DMS 273 (cell line): ENCODE results near the gene UBA52.
A peak's percentile ranks its signal among the peaks of the same experiment; 100 is the strongest.
"Not testable (repeated sequence)": the region's sequence is repeated elsewhere in the genome, so short reads cannot be mapped to it uniquely, and the experiment has no call there.

Experiments
- DNase-seq: peaks from one replicate; lab custom pipeline; 2025; ENCODE audit not compliant: unreplicated experiment; lab: John Stamatoyannopoulos, UW

Gene UBA52

GRCh38 chr19:18571564-18572344, at the start of gene UBA52:
Gene UBA52, plus strand, starts transcription at chr19:18571857. Its CDS starts 1,444 bp downstream, at chr19:18573301.
- peak; percentile 100 for DNase-seq

- peak; percentile 100 for DNase-seq
Measured at GRCh38 chr19:18522124-18522861, 49.4 kb upstream of the UBA52 start.

DNA sequence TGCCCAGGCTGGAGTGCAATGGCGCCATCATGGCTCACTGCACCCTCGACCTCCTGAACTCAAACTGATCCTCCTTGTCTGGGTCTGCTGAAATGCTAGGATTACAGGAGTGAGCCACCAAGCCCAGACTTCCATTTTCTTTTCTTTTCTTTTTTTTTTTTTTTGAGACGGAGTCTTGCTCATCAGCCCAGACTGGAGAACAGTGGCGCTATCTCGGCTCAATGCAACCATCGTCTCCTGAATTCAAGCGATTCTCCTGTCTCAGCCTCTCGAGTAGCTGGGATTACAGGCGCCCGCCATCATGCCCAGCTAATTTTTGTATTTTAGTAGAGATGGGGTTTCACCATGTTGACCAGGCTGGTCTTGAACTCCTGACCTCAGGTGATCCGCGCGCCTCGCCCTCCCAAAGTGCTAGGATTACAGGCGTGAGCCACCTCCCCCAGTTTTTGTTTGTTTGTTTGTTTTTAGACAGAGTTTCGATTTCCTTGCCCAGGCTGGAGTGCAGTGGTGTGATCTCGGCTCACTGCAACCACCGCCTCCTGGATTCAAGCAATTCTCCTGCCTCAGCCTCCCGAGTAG, 48.7 kb upstream of the UBA52 start:
- DNase-seq = not testable (repeated sequence)

GRCh38 chr19:18523841-18524240, 47.8 kb upstream of the UBA52 start:
- DNase-seq = no peak

- DNase-seq = no peak
Measured at GRCh38 chr19:18526316-18526715, 45.3 kb upstream of the UBA52 start.

- peak; percentile 80 for DNase-seq
Measured at GRCh38 chr19:18529782-18530181, 41.9 kb upstream of the UBA52 start.

DNA sequence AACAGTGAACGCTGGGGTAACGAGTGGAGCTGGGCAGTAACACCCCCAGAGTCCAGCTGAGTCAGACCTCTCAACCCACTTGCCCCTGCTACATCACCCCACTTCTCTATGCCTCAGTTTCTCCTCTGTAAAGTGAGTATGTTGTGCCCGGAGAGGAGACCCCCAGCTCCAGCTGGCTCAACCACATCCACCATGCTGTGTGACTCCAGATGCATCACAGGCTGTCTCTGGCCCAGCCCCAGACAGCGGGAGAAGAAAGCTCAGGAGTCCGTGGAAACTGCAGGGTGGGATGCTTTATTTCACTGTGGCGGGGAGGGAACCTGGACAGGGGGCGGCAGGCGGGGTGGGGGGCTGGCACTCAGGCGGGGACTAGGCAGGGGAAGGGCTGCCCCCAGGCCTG, 40.2 kb upstream of the UBA52 start:
- DNase-seq = no peak

DNA sequence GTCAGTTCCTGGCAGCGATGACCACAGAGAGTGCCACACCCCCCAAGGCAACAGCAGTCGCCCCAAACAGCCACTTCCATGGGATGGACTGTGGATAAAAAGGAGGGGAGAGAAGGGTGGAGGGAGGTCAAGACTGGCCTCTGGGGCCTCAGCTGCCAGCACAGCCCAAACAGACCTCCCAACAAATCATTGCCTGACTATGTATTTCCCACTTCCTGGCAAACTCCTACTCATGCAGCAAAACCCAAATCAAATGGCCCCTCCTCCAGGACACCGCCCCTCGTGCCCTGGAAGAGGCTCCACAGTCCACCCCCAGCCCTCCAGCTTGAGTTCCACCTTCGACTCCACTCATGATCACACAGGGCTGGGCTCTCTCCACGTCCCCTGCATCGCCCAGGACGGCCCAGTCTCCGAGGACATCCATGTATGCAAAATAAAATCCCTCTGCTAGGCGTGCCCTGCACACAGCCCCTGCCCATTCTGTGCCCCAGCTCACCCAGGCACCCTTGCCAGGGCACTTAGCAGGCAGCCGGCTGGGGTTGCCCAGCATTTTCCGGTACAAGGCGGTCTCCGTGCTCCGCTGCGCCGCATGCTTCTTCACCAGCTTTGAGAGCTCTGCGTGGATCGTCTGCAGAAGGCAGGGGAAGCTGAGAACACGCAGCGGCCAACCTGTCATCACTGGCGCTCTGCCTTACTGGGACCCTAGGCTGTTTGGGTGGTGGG, 39.3 kb upstream of the UBA52 start:
- DNase-seq = no peak

DNA sequence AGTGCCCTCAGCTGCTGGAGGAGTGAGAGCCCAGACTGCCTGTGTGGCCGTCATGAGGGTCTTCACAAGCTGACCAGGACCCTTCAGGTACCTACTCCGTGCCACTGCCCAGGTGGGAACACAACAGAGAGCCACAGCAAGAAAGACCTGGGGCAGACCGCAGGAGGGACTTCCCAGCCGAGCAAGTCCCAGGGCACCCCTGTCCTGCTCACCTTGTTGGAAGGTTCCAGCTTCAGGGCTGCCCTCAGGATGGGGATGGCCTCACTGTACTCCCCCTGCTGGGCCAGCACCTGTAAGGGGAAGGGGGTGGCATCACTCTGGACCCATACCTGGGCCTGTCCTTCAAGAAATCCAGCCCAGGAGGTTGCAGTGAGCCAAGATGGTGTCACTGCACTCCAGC, 38.6 kb upstream of the UBA52 start:
- DNase-seq = no peak

DNA sequence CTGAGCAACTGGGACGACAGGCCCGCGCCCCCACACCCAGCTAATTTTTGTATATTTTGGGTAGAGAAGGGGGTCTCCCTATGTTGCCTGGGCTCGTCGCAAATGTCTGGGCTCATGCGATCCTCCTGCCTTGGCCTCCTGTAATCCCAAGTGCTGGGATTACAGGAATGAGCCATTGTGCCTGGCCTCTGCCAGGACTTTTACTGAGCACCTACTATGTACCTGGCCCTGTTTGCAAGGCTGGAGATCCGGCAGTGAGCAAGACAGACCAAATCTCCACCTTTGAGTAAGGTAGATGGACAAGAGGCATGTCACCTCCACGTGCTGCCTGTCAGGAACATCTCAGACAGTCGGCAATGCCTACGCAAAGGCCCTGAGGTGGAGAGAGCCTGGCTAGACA, 35.2 kb upstream of the UBA52 start:
- DNase-seq = no peak

DNA sequence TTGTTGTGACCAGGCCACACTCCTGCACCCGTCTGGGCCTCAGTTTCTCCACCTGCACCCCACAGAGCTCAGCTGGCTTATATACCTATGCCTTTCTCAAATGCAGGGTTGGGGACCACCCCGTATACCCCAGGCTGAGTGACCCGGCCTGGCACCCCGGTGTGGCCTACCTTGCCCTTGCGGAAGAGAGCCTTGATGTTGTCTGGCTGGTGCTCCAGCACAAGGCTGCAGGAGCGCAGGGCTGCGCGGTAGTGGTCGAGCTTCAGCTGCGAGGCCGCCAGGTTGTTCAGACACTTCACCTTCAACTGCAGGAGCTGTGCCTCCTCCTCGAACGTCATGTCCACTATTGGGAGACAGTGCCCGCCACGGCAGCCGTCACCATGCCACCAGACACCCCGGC, 34.2 kb upstream of the UBA52 start:
- DNase-seq = no peak

GRCh38 chr19:18538115-18538514, 33.5 kb upstream of the UBA52 start:
- no peak for DNase-seq

DNA sequence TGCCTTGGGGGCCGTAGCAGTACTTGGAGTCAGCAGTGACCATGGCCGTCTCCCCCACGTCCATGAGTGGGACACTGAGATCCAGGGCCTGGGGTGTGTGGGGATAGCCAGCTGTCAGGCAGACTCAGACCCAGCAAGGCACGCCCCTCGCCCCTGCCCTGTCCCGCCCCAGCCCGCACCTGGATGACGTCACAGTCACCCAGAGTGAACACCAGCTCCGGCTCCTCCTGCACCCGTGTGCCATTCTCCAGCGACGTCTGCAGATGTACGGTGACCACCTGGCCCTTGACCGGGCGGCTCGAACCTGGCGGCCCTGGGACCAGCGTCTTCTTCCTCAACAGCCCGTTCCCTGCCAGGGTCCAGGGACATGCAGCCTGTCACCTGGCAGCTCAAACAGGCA, 32.3 kb upstream of the UBA52 start:
- DNase-seq = no peak

DNA sequence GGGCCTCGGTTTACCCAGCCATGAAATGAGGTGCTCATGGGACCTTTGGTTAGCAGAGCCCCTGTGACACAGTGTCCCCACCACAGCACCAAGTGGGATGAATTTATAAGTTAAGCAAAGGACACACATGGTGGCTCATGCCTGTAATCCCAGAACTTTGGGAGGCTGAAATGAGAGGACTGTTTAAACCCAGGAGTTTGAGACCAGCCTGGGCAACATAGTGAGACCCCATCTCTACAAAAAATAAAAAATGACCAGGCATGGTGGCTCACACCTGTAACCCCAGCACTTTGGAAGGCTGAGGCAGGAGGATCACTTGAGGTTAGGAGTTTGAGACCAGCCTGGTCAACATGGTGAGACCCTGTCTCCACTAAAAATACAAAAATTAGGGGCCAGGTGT, 31.5 kb upstream of the UBA52 start:
- DNase-seq = not testable (repeated sequence)

- no peak for DNase-seq
Measured at GRCh38 chr19:18541258-18541991, 30.2 kb upstream of the UBA52 start.

- DNase-seq = no peak
Measured at GRCh38 chr19:18541992-18542940, 29.4 kb upstream of the UBA52 start.

- peak; percentile 96 for DNase-seq
Measured at GRCh38 chr19:18542941-18543813, 28.5 kb upstream of the UBA52 start, which contains the start of gene FKBP8. Gene FKBP8, minus strand, starts transcription at chr19:18543573. Its CDS starts 1,603 bp downstream, at chr19:18541970.

- peak; percentile 82 for DNase-seq
Measured at GRCh38 chr19:18543814-18544475, 27.7 kb upstream of the UBA52 start.
